Parathyroid adenoma (tissue), 2 donors: Measurements from ENCODE around the gene PPP3R1.

ENCODE experiments used
- H2AFZ ChIP-seq: fragments of 300-600 bp; sonication (generic); one replicate; pipeline ENCODE4 v1.7.0; 2017; ENCODE audit warnings: antibody characterized with exemption, mild to moderate bottlenecking
- H3K27ac ChIP-seq: fragments of 300-600 bp; sonication (generic); one replicate; pipeline ENCODE4 v1.7.0; 2017
- H3K27me3 ChIP-seq: fragments of 300-600 bp; sonication (generic); one replicate; pipeline ENCODE4 v1.7.0; 2017; ENCODE audit warnings: low read length; ENCODE audit not compliant: control insufficient read depth, insufficient read depth
- H3K36me3 ChIP-seq: fragments of 300-600 bp; sonication (generic); one replicate; pipeline ENCODE4 v1.7.0; 2017; ENCODE audit warnings: low read length; ENCODE audit not compliant: control insufficient read depth, insufficient read depth
- H3K4me1 ChIP-seq: fragments of 300-600 bp; sonication (generic); one replicate; pipeline ENCODE4 v1.7.0; 2017; ENCODE audit warnings: control low read depth
- H3K4me2 ChIP-seq: fragments of 300-600 bp; sonication (generic); one replicate; pipeline ENCODE4 v1.7.0; 2017; ENCODE audit warnings: low read length
- H3K4me3 ChIP-seq: fragments of 300-600 bp; sonication (generic); one replicate; pipeline ENCODE4 v1.7.0; 2017; ENCODE audit warnings: low read depth, low read length
- H3K79me2 ChIP-seq: fragments of 300-600 bp; sonication (generic); one replicate; pipeline ENCODE4 v1.7.0; 2017; ENCODE audit warnings: control low read depth
- H3K9ac ChIP-seq: fragments of 300-600 bp; sonication (generic); one replicate; pipeline ENCODE4 v1.7.0; 2017; ENCODE audit warnings: mild to moderate bottlenecking
- H3K9me3 ChIP-seq: fragments of 300-600 bp; sonication (generic); one replicate; pipeline ENCODE4 v1.7.0; 2017; ENCODE audit warnings: low read length; ENCODE audit not compliant: control insufficient read depth
- CTCF ChIP-seq: fragments of 300-600 bp; sonication (generic); IDR thresholded peaks from one replicate; pipeline ENCODE4 v1.7.0; 2017; ENCODE audit warnings: antibody characterized with exemption, mild to moderate bottlenecking
- donor health status: primary hyperparathyroidism.

Gene PPP3R1

GRCh38 chr2:68218343-68218901, 33.9 kb downstream of the PPP3R1 start:
- no peak for TF ChIP-seq CTCF
- H3K9me3 ChIP-seq, result no peaks in the 10 kb centered on the region
- no peaks in the 10 kb centered on the region for H3K27me3 ChIP-seq
- H3K4me2 ChIP-seq, result no peak overlapping the region
- H3K27ac ChIP-seq, result no peak overlapping the region
- H3K9ac ChIP-seq, result no peak overlapping the region
- H3K36me3 ChIP-seq, result no peaks in the 10 kb centered on the region
- no peak overlapping the region for H2AFZ ChIP-seq
- peaks cover 32% of the 10 kb centered on the region for H3K79me2 ChIP-seq
- peaks cover 10% of the 10 kb centered on the region for H3K4me1 ChIP-seq
- no peak overlapping the region for H3K4me3 ChIP-seq

- no peak overlapping the region for H3K4me3 ChIP-seq
- H3K36me3 ChIP-seq, result no peaks in the 10 kb centered on the region
- H3K27me3 ChIP-seq, result no peaks in the 10 kb centered on the region
- no peak overlapping the region for H3K4me2 ChIP-seq
- H3K9me3 ChIP-seq, result no peaks in the 10 kb centered on the region
- peaks cover 10% of the 10 kb centered on the region for H3K4me1 ChIP-seq
- H3K9ac ChIP-seq, result no peak overlapping the region
- no peak overlapping the region for H2AFZ ChIP-seq
- H3K27ac ChIP-seq, result no peak overlapping the region
- H3K79me2 ChIP-seq, result peaks cover 31% of the 10 kb centered on the region
- TF ChIP-seq CTCF, result no peak
Measured at GRCh38 chr2:68217729-68218128, 34.6 kb downstream of the PPP3R1 start.

GRCh38 chr2:68216454-68217310, 35.6 kb downstream of the PPP3R1 start:
- H2AFZ ChIP-seq, result no peak overlapping the region
- H3K36me3 ChIP-seq, result no peaks in the 10 kb centered on the region
- no peak overlapping the region for H3K9ac ChIP-seq
- H3K79me2 ChIP-seq, result peaks cover 34% of the 10 kb centered on the region
- H3K4me1 ChIP-seq, result peaks cover 10% of the 10 kb centered on the region
- H3K27me3 ChIP-seq, result no peaks in the 10 kb centered on the region
- no peak overlapping the region for H3K4me3 ChIP-seq
- no peak overlapping the region for H3K27ac ChIP-seq
- H3K9me3 ChIP-seq, result no peaks in the 10 kb centered on the region
- no peak overlapping the region for H3K4me2 ChIP-seq
- no peak for TF ChIP-seq CTCF

GRCh38 chr2:68214381-68214780, 38.0 kb downstream of the PPP3R1 start:
- Histone ChIP-seq H3K79me2 (peaks cover 32% of the 10 kb centered on the region), H3K4me3 (no peak overlapping the region), H3K27me3 (no peaks in the 10 kb centered on the region), H3K36me3 (no peaks in the 10 kb centered on the region), H3K9me3 (no peaks in the 10 kb centered on the region), H3K4me1 (peaks cover 10% of the 10 kb centered on the region), H2AFZ (no peak overlapping the region), H3K9ac (no peak overlapping the region), H3K4me2 (no peak overlapping the region), H3K27ac (no peak overlapping the region)
- TF ChIP-seq CTCF, result no peak

GRCh38 chr2:68206793-68207192, 45.5 kb downstream of the PPP3R1 start:
- H3K9ac ChIP-seq, result no peak overlapping the region
- H3K9me3 ChIP-seq, result no peaks in the 10 kb centered on the region
- H2AFZ ChIP-seq, result no peak overlapping the region
- H3K4me3 ChIP-seq, result no peak overlapping the region
- H3K4me2 ChIP-seq, result no peak overlapping the region
- H3K27ac ChIP-seq, result no peak overlapping the region
- H3K27me3 ChIP-seq, result no peaks in the 10 kb centered on the region
- H3K36me3 ChIP-seq, result no peaks in the 10 kb centered on the region
- no peak for TF ChIP-seq CTCF
- H3K4me1 ChIP-seq, result no peaks in the 10 kb centered on the region
- H3K79me2 ChIP-seq, result peaks cover 18% of the 10 kb centered on the region
